ENCODE results near the gene ACOXL.

ACOXL gene

GRCh38 chr2:110794390-110794789 is 62.0 kb downstream of the ACOXL start:
- TF ChIP-seq CTCF (IDR thresholded peaks at IDR 0.05; ENCODE audit: insufficient read depth, low read length, poor library complexity, severe bottlenecking): no peak
- Histone ChIP-seq H3K27me3 (replicated peaks; ENCODE audit: control insufficient read depth, insufficient read depth, low read length) (peaks cover 2% of the 10 kb centered on the region), H3K4me3 (replicated peaks; ENCODE audit: low read depth, low read length) (no peak overlapping the region), H3K36me3 (ENCODE audit: control insufficient read depth, insufficient read depth, low read length) (no peaks in the 10 kb centered on the region)
- DNase-seq (ENCODE audit: extremely low read depth, insufficient read length): no peak

DNA sequence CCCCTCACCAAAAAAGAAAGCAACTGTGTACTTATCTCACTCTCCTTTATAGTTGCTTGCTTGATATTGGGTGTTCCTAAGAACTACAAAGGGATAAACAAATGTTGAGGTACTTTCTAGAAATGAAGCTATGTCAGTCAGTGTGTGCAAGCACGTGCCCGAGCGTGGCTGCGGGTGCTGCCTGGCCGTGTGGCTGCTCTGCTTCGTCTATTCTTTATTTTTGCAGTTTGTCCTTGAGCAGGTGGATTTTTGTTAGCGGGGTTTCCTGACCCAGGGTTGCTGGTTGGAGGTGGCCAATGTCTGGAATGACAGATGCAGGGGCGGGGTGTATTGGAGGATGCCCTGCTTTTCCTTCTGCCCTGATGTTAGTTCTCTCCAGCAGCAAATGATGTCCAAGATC is 62.6 kb downstream of the ACOXL start:
- H3K4me3 ChIP-seq (replicated peaks; ENCODE audit: low read depth, low read length): no peak overlapping the region
- no peak for DNase-seq (ENCODE audit: extremely low read depth, insufficient read length)
- peaks cover 2% of the 10 kb centered on the region for H3K27me3 ChIP-seq (replicated peaks; ENCODE audit: control insufficient read depth, insufficient read depth, low read length)
- no peaks in the 10 kb centered on the region for H3K36me3 ChIP-seq (ENCODE audit: control insufficient read depth, insufficient read depth, low read length)
- no peak for TF ChIP-seq CTCF (IDR thresholded peaks at IDR 0.05; ENCODE audit: insufficient read depth, low read length, poor library complexity, severe bottlenecking)

GRCh38 chr2:110796716-110797301 is 64.4 kb downstream of the ACOXL start:
- Histone ChIP-seq H3K27me3 (replicated peaks; ENCODE audit: control insufficient read depth, insufficient read depth, low read length) (peaks cover 2% of the 10 kb centered on the region), H3K4me3 (replicated peaks; ENCODE audit: low read depth, low read length) (no peak overlapping the region), H3K36me3 (ENCODE audit: control insufficient read depth, insufficient read depth, low read length) (no peaks in the 10 kb centered on the region)
- no peak for TF ChIP-seq CTCF (IDR thresholded peaks at IDR 0.05; ENCODE audit: insufficient read depth, low read length, poor library complexity, severe bottlenecking)
- no peak for DNase-seq (ENCODE audit: extremely low read depth, insufficient read length)

DNA sequence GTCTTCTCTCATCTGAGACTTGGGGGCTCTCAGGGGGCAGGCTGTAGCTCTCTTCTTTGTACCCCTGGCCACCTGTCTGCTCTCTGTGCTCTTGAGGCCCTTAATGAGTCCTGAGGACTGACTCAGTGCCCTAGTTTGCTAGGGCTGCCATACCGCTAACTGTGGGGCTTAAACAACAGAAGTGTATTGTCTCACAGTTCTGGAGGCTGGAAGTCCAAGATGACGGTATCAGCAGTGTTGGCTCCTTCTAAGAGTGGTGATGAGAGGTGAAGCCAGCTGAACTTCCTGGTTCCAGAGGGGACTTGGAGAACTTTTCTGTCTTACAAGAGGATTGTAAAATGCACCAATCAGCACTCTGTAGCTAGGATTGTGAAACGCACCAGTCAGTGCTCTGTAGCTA is 67.0 kb downstream of the ACOXL start:
- no peaks in the 10 kb centered on the region for H3K36me3 ChIP-seq (ENCODE audit: control insufficient read depth, insufficient read depth, low read length)
- TF ChIP-seq CTCF (IDR thresholded peaks at IDR 0.05; ENCODE audit: insufficient read depth, low read length, poor library complexity, severe bottlenecking): no peak
- no peak for DNase-seq (ENCODE audit: extremely low read depth, insufficient read length)
- no peak overlapping the region for H3K4me3 ChIP-seq (replicated peaks; ENCODE audit: low read depth, low read length)
- peaks cover 2% of the 10 kb centered on the region for H3K27me3 ChIP-seq (replicated peaks; ENCODE audit: control insufficient read depth, insufficient read depth, low read length)

- no peak overlapping the region for H3K4me3 ChIP-seq (replicated peaks; ENCODE audit: low read depth, low read length)
- H3K36me3 ChIP-seq (ENCODE audit: control insufficient read depth, insufficient read depth, low read length): no peaks in the 10 kb centered on the region
- no peak for DNase-seq (ENCODE audit: extremely low read depth, insufficient read length)
- H3K27me3 ChIP-seq (replicated peaks; ENCODE audit: control insufficient read depth, insufficient read depth, low read length): no peaks in the 10 kb centered on the region
- TF ChIP-seq CTCF (IDR thresholded peaks at IDR 0.05; ENCODE audit: insufficient read depth, low read length, poor library complexity, severe bottlenecking): no peak
Measured at GRCh38 chr2:110800611-110801402, 68.4 kb downstream of the ACOXL start.

All from GM06990 (cell line).